Forelimb muscle (tissue), 1 donor: Measurements from ENCODE around the gene TMEM38B. TPM values are rescaled to one million over a fixed set of nuclear protein-coding genes. Genes with fewer than 3 reads are reported as not detected.

Experiments used
- DNase-seq: peaks from one replicate; pipeline ENCODE4 v3.0.0-alpha.2; 2013; ENCODE audit warnings: low read depth
- polyA plus RNA-seq: library from polyadenylated mRNA; unstranded; fragments of 120-200 nt; gene quantifications from one replicate; pipeline ENCODE4 v1.2.1, GENCODE V29; 2013; ENCODE audit not compliant: insufficient read length

The TMEM38B gene, protein sequence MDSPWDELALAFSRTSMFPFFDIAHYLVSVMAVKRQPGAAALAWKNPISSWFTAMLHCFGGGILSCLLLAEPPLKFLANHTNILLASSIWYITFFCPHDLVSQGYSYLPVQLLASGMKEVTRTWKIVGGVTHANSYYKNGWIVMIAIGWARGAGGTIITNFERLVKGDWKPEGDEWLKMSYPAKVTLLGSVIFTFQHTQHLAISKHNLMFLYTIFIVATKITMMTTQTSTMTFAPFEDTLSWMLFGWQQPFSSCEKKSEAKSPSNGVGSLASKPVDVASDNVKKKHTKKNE
- polyA plus RNA-seq = 85.2 TPM

DNA sequence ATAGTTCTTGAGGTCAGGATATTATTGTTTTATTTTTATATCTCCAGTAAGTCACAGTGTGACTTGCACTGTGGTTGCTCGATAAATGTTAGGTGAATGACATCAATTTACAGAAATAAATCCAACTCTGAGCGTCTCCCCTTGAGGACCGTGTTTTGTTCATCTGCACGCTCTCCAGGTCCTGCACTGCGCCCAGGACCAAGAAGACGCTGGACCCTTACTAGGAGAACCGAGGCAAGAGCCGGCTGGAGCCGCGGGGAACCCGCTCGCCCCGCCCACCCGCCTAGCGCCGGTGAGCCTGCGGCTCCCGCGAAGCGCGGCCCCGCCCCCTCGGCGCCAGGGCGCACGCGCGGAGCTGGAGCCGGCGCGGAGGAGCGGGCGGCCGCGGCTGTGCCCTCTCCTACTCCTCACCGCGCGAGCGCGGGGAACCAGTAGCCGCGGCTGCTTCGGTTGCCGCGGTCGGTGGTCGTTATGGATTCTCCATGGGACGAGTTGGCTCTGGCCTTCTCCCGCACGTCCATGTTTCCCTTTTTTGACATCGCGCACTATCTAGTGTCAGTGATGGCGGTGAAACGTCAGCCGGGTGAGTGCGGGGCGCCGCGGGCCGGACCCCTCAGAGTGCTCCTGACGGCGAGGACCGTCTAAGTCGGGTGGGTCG, at the start of gene TMEM38B:
TSS of gene TMEM38B (plus strand) at position 352 of the 658 bp plus-strand sequence. CDS start at position 472, 120 bp downstream.
- DNase-seq = no peak

DNA sequence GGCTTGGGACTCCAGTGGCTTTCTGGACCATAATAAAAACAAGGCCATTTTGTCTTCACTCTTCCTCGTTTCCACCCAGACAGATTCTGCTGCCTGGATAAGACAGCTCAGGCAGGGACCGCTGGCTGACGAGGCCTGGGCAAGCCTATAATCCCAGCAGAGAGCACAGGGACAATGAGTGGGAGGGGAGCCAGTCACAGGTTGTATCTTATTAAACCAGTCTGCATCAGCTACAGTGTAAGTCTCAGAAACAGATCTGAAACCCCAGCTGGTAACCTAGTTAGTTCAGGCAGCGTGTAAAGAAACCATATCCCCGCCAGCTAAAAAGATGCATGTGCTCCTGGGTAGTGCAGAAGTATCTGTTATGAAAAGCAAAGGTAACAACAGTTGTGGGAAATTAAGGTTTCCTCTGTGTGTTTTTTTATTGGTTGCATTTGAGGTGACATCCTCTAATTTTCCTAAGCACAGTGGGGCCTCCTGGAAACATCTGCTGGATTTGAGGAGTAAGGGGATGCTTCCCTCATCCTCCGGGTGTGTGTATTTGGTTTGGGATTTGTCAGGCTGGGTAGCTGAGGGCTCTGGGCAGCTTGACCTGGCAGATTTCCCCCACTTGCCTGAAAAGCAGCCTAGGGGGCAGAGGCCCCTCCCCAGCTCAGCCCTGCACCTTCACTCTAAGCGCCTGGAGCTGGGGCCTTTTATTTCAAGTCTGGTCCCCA, 47.3 kb upstream of the TMEM38B start:
- no peak for DNase-seq

DNA sequence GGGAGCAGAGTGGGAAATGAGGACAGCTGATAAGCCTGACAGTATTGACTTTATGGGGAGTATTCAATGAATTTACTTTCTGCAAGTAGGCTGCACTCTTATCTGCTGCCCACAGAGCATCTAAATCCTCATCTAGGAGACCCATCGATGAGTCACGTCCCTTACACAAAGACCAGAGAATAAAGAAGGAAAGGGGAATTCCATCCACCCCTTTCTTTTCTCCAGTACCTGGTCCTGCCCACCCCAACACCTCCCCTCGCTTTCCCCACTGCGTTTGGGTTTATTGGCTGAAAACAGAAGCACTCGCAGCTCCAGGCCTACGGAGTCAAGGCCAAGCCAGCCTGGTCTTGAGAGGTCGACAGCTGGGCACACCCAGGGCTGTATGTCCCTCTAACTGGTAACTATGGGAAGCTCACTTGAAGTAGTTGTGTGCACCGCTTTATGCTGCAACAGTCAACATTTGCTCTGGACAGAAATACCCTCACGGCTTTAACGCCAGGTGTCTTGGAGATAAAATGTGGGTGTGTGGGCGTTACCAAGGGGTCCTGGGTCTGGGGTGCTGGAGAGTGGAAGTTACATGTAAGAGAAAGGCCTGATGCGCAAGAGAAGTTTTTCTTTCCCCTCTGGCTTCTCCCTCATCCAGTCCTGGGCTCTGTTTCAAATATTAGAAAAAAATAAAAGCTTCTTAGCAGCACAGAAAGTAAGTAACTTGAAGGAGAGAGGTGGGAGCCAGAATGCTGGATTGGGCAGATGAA, 46.6 kb upstream of the TMEM38B start:
- DNase-seq = no peak

DNA sequence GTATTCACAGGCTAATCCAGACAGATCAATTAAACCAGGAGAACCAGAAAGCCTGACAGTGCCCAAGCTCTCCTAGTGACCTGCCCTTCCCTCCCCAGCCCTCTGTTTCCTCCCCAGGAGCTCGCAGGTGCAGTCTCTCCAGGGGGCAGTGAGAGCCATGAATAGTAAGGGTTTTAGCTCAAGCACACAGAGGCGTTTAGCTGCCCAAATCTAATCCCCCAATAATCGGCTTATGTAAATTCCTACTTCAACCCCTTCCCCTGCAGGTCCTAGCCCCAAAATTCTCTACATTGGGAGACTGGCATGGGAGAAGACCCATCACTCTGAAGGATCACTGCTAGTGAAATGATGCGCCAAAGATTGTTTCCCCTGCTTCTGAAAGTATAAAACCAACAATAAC, 42.5 kb upstream of the TMEM38B start:
- no peak for DNase-seq

DNA sequence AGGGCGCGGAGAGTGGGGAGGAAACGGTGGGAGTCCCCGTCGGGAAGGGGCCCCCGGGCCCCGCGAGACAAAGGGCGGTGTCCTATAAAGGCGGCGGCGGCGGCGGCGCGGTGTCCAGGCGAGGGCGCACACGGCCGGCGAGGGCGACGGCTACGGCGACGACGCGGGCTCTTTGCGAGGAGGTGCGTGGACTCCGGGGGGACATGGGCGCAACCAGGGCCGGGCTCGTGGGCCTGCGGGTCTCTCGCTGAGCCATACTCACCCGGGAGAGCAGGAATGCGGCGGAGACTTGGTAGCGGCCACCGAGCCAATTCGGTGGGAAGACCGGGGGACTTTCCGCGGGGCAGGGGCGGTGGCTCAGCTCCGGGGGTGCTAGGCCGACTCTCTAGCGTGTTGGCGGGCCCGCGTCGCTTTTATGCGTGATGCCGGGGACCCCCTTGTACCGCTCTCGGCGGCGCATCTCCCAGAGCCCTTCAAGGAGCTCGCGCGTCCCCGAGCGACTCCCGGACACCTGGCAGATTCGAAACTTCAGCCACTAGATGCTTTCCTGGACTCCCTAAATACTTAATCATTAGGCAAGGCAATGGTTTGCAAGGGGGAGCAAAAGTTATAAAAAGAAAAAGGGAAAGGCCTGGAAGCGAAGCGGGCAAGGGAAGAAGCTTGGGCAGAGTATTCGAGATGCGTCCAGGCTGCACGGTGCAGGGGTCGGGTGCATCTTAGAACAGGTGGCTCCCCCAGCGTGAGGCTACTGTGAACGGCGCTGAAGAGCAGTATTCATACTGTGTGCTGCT, 38.0 kb upstream of the TMEM38B start:
- DNase-seq = no peak

DNA sequence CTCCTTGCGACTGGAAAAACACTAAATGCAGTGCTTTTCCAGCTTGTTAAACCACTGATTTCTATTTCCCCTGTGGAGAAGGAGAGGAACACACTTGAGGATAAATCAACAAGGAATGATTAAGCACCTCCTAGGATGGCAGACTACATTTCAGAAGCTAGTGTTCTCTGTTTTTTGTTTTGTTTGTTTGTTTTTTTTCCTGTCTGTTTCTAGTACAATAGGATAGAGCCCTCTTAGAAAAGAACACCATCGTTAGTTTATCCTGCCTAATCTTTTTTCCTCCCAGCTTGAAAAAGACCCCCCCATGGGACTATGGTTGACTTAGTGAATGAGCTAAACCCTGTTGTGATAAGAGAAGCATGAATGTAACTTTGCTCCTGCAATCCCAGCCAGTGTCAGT, 36.0 kb upstream of the TMEM38B start:
- DNase-seq = no peak

DNA sequence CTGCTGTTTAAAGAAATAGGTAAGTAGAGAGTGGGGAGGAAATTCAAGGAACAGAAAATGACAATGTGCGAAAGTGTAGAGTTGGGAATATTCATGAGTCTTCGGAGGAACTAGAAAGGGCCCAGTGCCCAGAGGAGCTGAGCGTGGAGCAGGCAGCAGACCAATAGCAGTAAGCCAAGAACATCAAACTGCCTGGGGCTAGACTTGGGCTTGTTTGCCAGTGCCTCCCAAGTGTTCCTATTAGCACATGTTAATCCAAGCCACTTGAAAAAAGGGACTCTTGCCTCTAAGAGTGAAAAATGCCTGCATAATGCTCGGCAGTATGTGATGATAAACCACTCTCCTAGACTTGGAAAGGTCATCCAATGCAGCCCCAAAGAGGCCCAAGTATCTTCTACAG, 33.3 kb upstream of the TMEM38B start:
- DNase-seq = no peak

DNA sequence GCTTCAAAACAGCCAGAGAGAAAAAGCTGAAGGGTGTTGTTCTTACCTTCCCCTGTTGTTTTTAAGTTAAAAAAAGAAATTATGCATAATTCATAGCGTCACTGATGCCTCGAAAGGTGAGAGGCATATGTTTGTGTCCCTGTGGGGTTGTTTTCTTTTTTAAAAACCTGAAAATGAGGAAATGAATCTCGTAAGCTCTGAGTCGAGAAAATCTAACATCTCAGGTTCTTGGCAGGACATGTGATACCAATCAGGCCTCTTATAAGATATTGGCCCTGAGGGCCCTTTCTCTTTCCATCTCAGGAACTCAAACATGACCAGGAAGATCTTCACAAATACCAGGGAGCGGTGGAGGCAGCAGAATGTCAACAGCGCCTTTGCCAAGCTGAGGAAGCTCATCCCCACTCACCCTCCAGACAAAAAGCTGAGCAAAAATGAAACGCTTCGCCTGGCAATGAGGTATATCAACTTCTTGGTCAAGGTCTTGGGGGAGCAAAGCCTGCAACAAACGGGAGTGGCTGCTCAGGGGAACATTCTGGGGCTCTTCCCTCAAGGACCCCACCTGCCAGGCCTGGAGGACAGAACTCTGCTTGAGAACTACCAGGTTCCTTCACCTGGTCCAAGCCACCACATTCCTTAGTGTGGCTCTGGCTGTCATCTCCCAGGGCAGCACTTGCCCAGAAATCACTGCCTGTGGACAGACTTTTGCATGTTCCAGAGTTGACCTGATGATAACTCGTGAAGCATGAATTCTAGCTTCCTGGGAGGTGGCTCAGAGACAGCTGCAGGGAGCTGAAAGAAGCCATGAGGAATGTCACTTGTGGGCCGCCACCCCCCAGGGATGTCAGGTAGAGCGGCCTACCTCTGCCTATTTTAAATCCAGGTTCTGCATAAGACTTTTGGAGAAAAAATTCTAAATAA, 31.9 kb upstream of the TMEM38B start, which contains the start of gene TAL2:
TSS of gene TAL2 (plus strand) at position 274 of the 921 bp plus-strand sequence. CDS start at position 314, 40 bp downstream.
- no peak for DNase-seq

DNA sequence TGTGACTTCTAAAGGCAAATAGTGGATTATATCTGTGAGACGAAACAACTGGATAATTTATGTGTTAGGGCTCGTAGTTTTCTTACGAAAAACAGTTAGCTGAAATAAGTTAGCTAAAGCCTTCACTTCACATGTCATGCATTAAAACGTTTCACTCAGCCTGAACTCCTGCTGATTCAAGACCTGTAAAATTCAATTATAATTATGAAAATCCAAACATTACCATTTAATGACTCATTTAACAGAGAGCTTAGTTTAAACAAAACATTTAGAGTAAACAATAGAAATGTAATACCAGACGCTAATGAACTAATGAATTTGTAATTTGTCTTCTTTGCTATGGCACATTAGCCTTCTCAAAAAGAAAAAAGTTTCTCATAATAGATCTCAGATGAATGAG, 30.4 kb upstream of the TMEM38B start:
- no peak for DNase-seq

DNA sequence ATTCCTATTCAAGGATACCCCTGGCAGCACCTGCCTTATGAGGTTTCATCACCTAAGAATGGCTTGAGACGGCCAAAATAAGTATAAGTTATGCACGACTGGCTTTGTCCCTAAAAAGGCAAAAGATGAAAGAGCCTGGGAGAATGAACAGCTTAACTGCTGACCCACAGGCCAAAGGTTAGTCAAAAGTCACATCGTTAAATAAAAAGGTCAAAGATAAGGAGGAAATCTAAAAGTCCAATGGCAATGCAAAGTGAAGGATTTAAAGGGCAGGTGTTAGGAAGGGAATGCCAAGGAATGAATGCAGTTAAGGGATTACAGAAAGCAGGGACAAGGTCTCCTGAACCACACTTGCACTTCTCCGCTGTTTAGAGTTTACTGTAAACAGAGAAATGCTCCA, 26.5 kb upstream of the TMEM38B start:
- no peak for DNase-seq

DNA sequence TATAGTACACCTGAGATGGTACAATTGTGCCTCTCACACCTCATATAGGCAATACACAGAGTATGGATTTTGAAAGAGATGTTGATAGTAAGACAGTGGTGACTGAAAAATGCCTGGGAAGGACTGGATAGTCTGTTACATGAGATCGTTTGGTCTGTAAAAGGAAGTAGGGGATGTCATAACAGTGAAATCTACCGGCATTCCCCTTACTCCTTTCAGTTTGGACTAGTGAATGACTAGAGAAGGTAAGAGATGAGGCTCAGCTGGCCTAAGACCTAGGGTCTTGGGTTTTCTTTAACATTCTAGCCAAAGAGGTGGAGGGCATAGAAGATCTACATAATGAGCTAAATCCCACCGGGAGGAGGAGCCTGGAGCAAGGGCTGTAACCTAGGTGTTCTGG, 24.0 kb upstream of the TMEM38B start:
- DNase-seq = no peak

DNA sequence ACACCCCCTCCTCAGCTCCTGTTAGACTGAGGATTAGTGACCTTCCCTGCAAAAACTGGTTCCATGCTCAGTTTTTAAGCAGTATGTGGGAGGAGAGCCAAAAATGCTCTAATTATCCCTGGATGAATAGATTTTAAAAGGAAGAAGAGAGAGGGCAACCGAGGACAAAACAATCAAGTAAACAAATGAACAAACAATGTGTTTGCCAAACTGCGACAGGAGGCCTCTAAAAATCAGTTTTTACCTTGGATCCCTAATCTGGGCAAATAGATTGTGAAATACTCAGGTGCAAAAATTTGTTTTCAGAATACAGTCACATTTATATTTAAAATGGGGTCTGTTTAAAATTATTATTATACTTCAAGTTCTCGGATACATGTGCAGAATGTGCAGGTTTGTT, 23.6 kb upstream of the TMEM38B start:
- no peak for DNase-seq

DNA sequence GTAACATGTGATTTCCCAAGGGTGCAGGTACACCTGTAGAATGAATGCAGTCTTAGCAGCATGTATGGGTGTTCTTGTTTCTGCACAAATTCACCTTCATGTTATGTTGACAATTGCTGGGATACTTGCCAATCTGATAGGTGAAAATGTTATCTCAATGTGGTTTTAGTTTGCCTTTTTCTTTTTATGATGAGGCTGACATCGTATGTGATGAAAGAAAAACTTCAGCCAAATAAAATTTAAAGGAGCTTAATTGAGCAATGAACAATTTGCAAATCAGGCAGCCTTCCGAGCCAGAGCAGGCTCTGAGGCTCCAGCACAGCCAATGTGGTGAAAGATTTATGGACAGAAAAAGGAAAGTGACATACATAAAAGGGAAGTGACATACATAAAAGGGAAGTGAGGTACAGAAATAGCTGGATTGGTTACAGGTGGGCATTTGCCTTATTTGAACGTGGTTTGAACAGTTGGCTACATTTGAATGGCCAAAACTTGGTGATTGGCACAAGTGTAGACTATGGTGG, 21.6 kb upstream of the TMEM38B start:
- DNase-seq = no peak

DNA sequence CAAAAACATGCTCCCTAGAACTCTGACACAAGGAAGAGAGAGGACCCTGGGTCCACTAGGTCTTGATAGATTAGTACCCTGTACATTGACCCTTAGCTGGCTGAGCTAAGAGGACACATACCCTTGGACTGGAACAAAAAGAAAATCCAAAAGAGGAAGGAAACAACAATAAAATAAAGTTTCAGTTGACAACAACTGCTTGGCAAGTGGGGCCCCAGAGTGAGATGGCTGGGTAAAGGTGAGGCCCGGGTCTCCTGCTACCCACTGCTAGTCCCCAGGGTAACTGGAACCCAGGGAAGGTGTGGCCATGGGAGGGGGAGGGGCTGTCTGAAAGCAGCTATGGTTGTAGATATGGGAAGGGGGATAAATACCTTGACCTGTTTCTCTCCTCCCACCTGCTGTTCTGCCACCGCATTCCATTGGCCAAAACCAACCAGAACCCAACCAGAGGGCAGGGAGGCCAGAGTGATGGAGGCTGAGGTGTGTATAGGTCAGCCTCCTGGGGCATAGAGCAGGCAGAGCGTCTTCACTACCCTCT, 20.4 kb upstream of the TMEM38B start:
- no peak for DNase-seq

DNA sequence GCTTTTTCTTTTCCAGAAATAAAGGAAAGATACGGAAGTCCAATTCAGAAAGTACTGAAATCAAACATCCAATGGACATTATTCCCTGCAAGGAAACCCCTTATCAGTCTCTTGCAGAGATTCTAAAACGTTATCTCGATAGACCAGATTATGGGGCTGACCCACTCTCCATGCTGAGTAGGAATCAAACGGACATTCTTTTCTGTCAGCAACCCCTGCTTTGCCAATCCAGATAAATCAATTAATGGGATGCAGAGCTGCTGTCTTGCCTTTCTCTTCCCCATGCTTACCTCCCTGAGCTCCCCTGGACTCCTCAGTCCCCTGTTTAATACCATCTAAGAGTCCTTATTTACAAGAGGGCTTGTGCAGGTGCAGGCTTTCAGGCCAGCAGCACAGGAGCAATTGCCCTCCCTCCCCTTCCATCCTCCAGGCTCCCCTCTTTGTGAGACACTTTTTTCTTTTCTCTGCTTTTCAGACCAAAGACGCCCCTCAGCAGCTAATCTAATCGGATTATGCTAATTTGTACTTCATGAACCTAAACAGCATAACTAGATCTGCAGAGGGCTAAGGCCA, 17.9 kb upstream of the TMEM38B start:
- DNase-seq = no peak

DNA sequence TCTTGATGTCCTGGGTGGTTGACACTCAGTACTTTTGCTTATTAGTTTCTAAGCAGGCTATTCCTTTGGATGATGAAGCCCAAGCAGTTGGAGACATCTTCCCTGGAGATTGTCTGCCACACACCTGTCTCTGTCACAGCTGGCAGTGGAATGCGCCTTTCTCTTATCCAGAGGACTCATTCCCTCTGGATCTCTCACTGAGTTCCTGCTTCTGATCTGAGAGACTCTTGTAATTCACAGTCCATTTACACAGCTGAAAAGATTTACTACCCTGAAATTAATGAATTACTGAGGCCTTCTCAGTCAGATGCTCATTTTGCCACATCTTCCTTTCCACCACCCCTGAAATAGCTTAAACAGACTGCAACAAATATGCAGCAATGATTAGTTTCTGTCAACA, 16.2 kb upstream of the TMEM38B start:
- no peak for DNase-seq

DNA sequence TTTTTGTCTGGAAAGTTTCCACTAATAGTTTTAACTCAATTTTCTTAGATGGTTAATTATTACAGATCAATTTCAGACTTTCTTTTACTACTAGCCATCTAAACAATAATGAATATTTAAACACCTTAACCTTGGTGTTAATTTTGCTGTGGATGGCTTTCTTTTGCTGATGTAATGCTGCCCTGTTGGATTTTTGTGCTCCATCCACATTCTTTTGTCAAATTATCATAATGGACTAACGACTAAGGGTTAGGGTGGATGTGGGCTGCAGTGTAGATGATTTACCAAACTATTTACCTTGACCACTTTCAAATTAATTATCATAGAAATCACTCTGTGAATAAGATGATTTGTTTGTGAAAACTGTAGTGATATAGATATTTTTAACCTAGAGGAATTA, 15.6 kb upstream of the TMEM38B start:
- DNase-seq = no peak

DNA sequence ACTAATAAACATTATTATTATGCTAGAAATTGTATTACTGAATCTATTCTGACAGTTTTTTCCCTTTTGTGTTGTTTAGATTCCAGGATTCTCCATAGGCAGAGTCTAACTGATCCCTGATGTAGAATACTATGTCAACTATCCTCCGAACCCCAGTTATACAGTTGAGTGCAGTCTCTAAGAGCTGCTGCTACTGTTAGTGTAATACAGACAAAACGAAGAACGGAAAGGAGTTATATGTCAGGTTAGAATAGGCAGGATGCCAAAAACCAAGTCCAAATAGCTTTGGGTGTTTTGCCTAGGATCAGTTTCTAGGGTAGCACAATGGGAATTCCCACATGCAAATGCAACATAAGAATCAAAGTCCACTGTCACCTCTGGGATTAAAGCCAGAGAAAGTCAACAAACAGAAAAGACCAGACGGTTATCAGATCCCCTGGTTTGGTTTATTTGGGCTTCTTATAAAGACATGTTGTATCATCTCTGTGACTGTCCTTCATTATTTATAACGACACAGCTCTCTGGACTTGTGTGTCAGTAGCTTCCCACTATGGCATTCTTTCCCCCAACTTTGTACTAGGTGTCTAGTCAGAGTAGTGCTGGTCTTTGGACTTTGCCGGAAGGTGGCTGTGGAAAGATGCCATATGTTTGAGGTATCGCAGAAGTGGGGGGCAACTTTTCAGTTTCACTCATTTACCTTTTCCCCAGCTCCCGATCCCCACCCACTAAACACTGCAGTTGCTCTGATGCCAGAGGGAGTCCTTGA, 14.9 kb upstream of the TMEM38B start:
- DNase-seq = no peak
